HFF-Myc (cell line): ENCODE data around the gene TEAD1.

Source experiments
- DNase-seq: peaks from one replicate; pipeline ENCODE4 v3.0.0-alpha.2; 2011; ENCODE audit warnings: low read depth; ENCODE audit errors: extremely low read depth
- H3K4me3 ChIP-seq: replicated peaks from 2 replicates; pipeline ENCODE4 v1.5.1; 2011; ENCODE audit warnings: low read depth, mild to moderate bottlenecking, control low read depth, low read length
- CTCF ChIP-seq: IDR thresholded peaks from 2 replicates; pipeline ENCODE4 v1.5.1; 2012; ENCODE audit warnings: mild to moderate bottlenecking, low read depth, low read length, control low read depth; ENCODE audit errors: missing control alignments

The TEAD1 gene

DNA sequence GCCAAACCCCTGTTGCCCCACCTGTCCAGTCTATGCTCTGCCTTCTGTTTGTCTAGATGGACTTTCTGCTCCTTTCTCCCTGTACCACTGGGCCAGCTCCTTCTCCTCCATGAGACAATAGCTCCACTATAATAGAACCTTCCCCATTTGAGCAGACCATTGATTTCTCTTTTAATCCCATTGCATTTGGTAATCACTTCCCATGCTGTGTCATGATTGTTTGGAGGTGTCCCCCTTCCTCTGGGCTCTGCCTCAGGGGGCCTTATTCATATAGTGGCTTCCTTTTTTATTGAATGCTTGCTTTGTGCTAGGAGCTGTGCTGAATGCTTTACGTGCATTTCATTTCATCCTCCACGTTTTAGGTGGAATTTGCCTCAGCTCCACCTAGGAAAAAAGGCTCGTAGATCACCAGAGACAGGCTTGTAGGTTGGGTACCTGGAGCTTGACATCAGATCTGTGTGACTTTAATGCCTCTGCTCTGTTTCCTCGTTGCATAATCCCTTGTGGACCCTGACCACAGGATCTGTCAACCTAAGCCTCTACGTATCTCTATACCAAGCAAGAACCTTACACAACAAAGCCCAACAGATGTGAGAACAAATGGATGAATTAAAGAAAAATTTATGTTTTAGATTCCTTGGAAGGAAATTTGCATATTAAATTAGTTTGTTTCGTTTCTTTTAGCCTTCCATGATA is 228.7 kb downstream of the TEAD1 start:
- no peak for TF ChIP-seq CTCF
- no peak for DNase-seq
- H3K4me3 ChIP-seq, result no peak overlapping the region

DNA sequence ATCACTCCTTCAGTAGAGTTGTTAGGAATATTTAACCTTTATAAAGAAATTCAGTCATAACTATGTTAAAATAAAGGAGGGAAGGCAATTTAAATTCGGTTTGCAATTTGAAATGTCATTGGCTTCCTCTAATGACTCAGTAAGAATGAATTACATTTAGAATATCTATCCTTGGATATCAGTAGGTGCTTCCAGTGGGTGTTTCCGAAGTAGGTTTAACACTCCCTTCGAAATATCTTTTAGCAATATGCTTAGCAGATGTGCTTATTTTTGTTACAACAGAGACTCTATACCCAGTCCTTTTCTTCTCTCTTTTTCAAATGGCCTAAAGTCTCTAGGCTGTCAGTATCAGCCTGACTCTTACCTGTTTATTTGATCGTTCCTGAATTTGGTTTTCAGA is 231.2 kb downstream of the TEAD1 start:
- H3K4me3 ChIP-seq, result no peak overlapping the region
- no peak for TF ChIP-seq CTCF
- DNase-seq, result no peak

- no peak for TF ChIP-seq CTCF
- DNase-seq, result no peak
- no peak overlapping the region for H3K4me3 ChIP-seq
These were observed 232.3 kb downstream of the TEAD1 start for GRCh38 chr11:12906501-12906900.

DNA sequence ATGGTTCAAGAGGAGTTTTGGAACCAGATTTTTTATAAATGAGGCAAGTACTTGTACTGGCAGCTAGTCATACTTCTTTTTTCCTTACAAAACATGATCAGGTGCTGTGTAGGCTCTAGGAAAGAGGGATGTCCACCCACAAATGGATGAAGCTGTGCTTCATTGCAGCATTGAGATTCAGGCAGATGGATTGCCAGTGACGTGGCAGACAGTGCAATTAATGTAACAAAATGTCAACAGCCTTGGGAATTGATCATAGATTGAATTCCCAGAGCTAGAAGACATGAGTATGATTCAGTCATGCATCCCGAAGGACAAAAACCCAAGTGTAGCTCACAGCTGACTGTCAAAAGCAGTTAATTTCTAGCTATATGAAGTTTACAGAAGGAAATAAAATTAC is 235.7 kb downstream of the TEAD1 start:
- H3K4me3 ChIP-seq, result no peak overlapping the region
- no peak for TF ChIP-seq CTCF
- DNase-seq, result no peak

GRCh38 chr11:12914400-12914912 is 240.2 kb downstream of the TEAD1 start:
- DNase-seq, result peak; percentile 35

DNA sequence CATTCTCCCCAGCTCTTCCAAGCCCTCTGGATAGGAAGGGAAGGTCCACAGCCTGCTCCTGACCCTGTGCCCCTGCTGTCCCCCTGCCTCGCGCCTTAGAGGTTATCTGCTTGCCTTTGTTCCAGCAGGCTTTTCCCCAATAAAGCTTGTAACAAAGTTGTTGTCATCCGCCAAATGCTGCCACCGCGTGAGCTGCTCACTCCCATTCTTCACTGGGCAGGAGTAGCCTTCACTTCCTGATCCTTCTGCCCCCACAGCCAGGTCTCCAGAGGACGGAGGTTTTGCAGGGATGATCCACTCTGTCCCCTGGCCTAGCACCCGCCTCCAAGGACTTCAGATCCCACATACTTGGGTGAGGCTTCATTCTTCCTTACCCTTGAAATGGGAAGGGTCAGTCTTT is 240.9 kb downstream of the TEAD1 start:
- no peak for TF ChIP-seq CTCF
- no peak for DNase-seq
- no peak overlapping the region for H3K4me3 ChIP-seq

More at GRCh38 chr11:12914400-12914912, 240.2 kb downstream of the TEAD1 start:
- H3K4me3 ChIP-seq, result no peak overlapping the region
- TF ChIP-seq CTCF, result peak; percentile 79

GRCh38 chr11:12917822-12918221 is 243.6 kb downstream of the TEAD1 start:
- TF ChIP-seq CTCF, result no peak
- no peak for DNase-seq

More at GRCh38 chr11:12917822-12918221, 243.6 kb downstream of the TEAD1 start:
- H3K4me3 ChIP-seq, result no peak overlapping the region
